ENCODE results near the gene IFI27L2. TPM values are rescaled to one million over a fixed set of nuclear protein-coding genes. Genes with fewer than 3 reads are reported as not detected.
A peak's percentile ranks its signal among the peaks of the same experiment; 100 is the strongest.

IFI27L2 gene
- total RNA-seq, 6 experiments from 2014 or later, result 1.8 to 7.9 (median 4.1) TPM; not detected in 1

- no peaks in the 10 kb centered on the region for H3K4me1 ChIP-seq
- H3K4me3 ChIP-seq, result no peak overlapping the region
- H3K36me3 ChIP-seq, result no peaks in the 10 kb centered on the region
- ATAC-seq (no peak), DNase-seq (no peak)
- TF ChIP-seq CTCF (IDR thresholded peaks at IDR 0.05) (no peak), POLR2A (IDR thresholded peaks at IDR 0.05) (no peak)
- no peaks in the 10 kb centered on the region for H3K27me3 ChIP-seq
- WGBS (ENCODE audit: insufficient coverage, low coverage, low lambda C conversion rate, missing lambda C conversion rate), result 67% methylated on average over 1 of the region's 1 CpG
- intact Hi-C loops (cut with DNase I), result no loop called here
- H3K27ac ChIP-seq, result no peak overlapping the region
- H3K9me3 ChIP-seq, result no peaks in the 10 kb centered on the region
Measured at GRCh38 chr14:94152676-94153075, 23.3 kb upstream of the IFI27L2 start.

DNA sequence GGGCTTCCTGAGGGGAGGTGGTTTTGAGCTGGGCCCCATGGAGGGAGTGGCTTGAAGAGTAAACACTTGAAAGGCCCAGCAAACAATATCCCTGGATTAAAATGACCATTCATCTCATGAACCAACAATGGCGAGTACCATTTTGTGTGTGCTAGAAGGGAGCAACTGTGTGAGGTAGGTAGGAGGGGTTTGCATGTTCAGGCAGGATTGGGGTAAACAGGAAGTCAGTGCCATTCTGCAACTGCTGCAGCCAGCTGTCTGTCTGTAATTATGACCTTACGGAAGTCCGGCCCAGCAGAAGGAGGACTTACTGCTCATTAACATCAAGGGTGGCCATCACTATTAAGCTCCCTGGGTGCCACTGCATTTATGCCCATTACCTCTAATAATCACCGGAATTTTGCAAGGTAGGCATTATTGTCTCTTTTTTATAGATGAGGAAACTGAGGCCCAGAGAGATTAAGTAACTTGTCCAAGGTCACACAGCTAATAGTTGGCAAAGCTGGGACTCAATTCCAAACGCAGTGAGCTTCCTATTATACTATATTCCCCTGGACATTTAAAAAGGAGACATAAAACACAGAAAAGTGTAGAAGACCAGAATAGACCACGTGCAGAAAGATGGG lies 16.6 kb upstream of the IFI27L2 start:
- intact Hi-C loops (cut with DNase I), result no loop called here
- Histone ChIP-seq H3K4me3 (no peak overlapping the region), H3K27me3 (no peaks in the 10 kb centered on the region), H3K36me3 (no peaks in the 10 kb centered on the region), H3K4me1 (no peaks in the 10 kb centered on the region), H3K9me3 (no peaks in the 10 kb centered on the region), H3K27ac (no peak overlapping the region)
- no peak for TF ChIP-seq POLR2A (IDR thresholded peaks at IDR 0.05)
- TF ChIP-seq CTCF (IDR thresholded peaks at IDR 0.05), result no peak
- WGBS (ENCODE audit: insufficient coverage, low coverage, low lambda C conversion rate, missing lambda C conversion rate), result 86% methylated on average over 6 of the region's 6 CpGs
- ATAC-seq, result no peak
- no peak for DNase-seq

- TF ChIP-seq POLR2A (IDR thresholded peaks at IDR 0.05) (no peak), CTCF (IDR thresholded peaks at IDR 0.05) (no peak)
- WGBS (ENCODE audit: insufficient coverage, low coverage, low lambda C conversion rate, missing lambda C conversion rate), result 56% methylated on average over 1 of the region's 1 CpG
- ATAC-seq, result peak; percentile 42 to 72 (median 60)
Measured at GRCh38 chr14:94144765-94145164, 15.4 kb upstream of the IFI27L2 start.

GRCh38 chr14:94143711-94144110 lies 14.3 kb upstream of the IFI27L2 start:
- no peak for TF ChIP-seq POLR2A (IDR thresholded peaks at IDR 0.05)
- no peak for TF ChIP-seq CTCF (IDR thresholded peaks at IDR 0.05)
- Histone ChIP-seq H3K27ac (no peak overlapping the region), H3K36me3 (no peaks in the 10 kb centered on the region), H3K4me1 (no peaks in the 10 kb centered on the region), H3K27me3 (no peaks in the 10 kb centered on the region), H3K4me3 (no peak overlapping the region), H3K9me3 (no peaks in the 10 kb centered on the region)
- 77% methylated on average over 2 of the region's 4 CpGs for WGBS (ENCODE audit: insufficient coverage, low coverage, low lambda C conversion rate, missing lambda C conversion rate)
- ATAC-seq (no peak), DNase-seq (no peak)
- intact Hi-C loops (cut with DNase I), result no loop called here

More at GRCh38 chr14:94144765-94145164, 15.4 kb upstream of the IFI27L2 start:
- no peaks in the 10 kb centered on the region for H3K27me3 ChIP-seq
- intact Hi-C loops (cut with DNase I), result no loop called here
- no peak overlapping the region for H3K4me3 ChIP-seq
- no peaks in the 10 kb centered on the region for H3K36me3 ChIP-seq
- no peaks in the 10 kb centered on the region for H3K4me1 ChIP-seq
- no peak for DNase-seq
- no peaks in the 10 kb centered on the region for H3K9me3 ChIP-seq
- H3K27ac ChIP-seq, result no peak overlapping the region
